Measurements from ENCODE around the gene ARID5A.

Gene ARID5A

GRCh38 chr2:96540136-96540535 lies 3.6 kb downstream of the ARID5A start:
- H3K36me3 Mint-ChIP-seq: peaks cover 6% of the 10 kb centered on the region
- H3K27me3 Mint-ChIP-seq: no peaks in the 10 kb centered on the region
- peaks cover 69% of the 10 kb centered on the region for H3K4me1 Mint-ChIP-seq
- peak overlapping the region; percentile 74 for H3K27ac Mint-ChIP-seq
- no peaks in the 10 kb centered on the region for H3K9me3 Mint-ChIP-seq
- peak overlapping the region; percentile 86 for H3K4me3 Mint-ChIP-seq

DNA sequence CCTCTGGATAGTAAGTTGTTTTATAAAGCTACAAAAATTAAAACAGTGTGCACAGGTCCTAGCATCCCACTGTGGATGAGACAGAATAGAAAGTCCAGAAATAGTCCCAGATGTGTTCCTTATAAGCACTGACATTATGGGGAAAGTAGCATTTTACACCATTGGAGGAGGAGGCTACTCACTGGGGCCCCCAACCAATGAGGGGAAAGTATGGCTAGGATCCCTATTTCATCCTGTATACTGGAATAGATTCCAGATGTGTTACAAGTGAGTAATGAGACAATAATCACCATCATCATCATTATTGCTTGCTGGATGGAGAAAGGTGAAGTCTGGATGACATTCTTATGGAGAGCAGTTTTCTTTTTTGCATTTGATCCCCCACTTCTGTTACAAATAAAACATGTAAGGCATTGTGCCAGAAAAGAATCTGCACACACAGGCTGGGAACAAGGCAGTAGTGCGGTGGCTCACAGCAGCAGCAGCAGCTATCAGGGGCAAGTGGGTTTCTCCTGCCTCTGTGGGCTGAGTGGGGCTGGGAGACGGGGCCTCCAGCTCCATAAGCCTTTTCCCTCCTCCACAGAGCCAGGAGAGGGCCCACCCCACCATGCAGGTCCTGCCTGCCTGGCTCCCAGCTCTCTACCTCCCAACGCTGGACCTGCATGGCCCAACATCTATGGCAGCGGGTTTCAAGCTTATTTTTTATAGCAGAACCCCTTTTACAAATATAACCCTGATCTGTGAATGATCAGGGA lies 5.0 kb downstream of the ARID5A start:
- H3K4me1 Mint-ChIP-seq: peaks cover 75% of the 10 kb centered on the region
- no peak overlapping the region for H3K4me3 Mint-ChIP-seq
- H3K9me3 Mint-ChIP-seq: no peaks in the 10 kb centered on the region
- peak overlapping the region; percentile 46 for H3K27ac Mint-ChIP-seq
- peaks cover 8% of the 10 kb centered on the region for H3K36me3 Mint-ChIP-seq
- H3K27me3 Mint-ChIP-seq: no peaks in the 10 kb centered on the region

- peaks cover 81% of the 10 kb centered on the region for H3K4me1 Mint-ChIP-seq
- H3K4me3 Mint-ChIP-seq: no peak overlapping the region
- peak overlapping the region; percentile 43 for H3K27ac Mint-ChIP-seq
- peaks cover 8% of the 10 kb centered on the region for H3K36me3 Mint-ChIP-seq
- H3K9me3 Mint-ChIP-seq: no peaks in the 10 kb centered on the region
- no peaks in the 10 kb centered on the region for H3K27me3 Mint-ChIP-seq
Measured at GRCh38 chr2:96542357-96542977, 5.9 kb downstream of the ARID5A start.

GRCh38 chr2:96546321-96546720 lies 9.8 kb downstream of the ARID5A start:
- Mint-ChIP-seq H3K36me3 (peaks cover 2% of the 10 kb centered on the region), H3K4me1 (peaks cover 61% of the 10 kb centered on the region), H3K4me3 (peak overlapping the region; percentile 33), H3K27me3 (no peaks in the 10 kb centered on the region), H3K27ac (peak overlapping the region; percentile 84), H3K9me3 (no peaks in the 10 kb centered on the region)

DNA sequence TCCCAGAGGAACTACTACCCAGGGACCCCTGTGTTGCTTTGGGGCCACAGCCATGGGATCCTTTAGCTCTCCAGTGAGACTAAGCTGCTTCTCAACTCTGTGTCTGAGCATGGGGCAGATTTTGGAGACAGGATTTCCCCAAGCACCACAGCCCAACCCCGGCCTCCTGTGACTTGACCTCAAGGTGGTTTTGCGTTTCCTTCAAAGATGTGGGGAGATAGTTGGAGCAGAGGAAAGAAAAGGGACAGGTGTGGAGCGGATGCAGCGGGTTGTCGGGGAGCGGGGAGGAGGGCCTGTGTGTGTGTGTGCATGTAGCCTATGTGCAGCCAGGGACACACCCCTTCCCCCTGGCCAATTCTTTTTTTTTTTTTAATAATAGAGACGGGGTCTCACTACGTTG lies 10.2 kb downstream of the ARID5A start:
- Mint-ChIP-seq H3K27ac (peak overlapping the region; percentile 84), H3K4me3 (no peak overlapping the region), H3K27me3 (no peaks in the 10 kb centered on the region), H3K36me3 (peaks cover 2% of the 10 kb centered on the region), H3K9me3 (no peaks in the 10 kb centered on the region), H3K4me1 (peaks cover 57% of the 10 kb centered on the region)

DNA sequence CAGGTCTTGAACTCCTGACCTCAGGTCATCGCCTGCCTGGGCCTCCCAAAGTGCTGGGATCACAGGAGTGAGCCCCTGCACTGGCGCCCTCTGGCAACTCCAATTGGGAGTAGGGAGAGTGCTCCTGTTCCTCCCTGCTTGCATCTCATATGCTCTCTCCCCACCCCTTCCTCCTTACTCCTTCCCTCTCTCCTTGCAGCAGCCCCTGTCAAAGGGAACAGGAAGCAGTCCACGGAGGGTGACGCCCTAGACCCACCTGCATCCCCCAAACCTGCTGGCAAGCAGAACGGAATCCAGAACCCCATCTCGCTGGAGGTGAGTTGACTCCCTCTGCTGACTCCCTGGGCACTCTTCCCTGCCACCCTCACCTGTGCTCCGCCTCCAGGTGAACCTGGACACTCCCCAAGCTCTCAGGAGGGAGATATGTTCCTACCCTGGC lies 10.7 kb downstream of the ARID5A start:
- Mint-ChIP-seq H3K9me3 (no peaks in the 10 kb centered on the region), H3K27me3 (no peaks in the 10 kb centered on the region), H3K4me3 (peak overlapping the region; percentile 30), H3K27ac (peak overlapping the region; percentile 86), H3K36me3 (peaks cover 2% of the 10 kb centered on the region), H3K4me1 (peaks cover 52% of the 10 kb centered on the region)

GRCh38 chr2:96547731-96548171 lies 11.2 kb downstream of the ARID5A start:
- H3K4me3 Mint-ChIP-seq: no peak overlapping the region
- H3K27me3 Mint-ChIP-seq: no peaks in the 10 kb centered on the region
- peaks cover 47% of the 10 kb centered on the region for H3K4me1 Mint-ChIP-seq
- peak overlapping the region; percentile 86 for H3K27ac Mint-ChIP-seq
- H3K36me3 Mint-ChIP-seq: peaks cover 2% of the 10 kb centered on the region
- no peaks in the 10 kb centered on the region for H3K9me3 Mint-ChIP-seq

- peaks cover 47% of the 10 kb centered on the region for H3K4me1 Mint-ChIP-seq
- no peak overlapping the region for H3K4me3 Mint-ChIP-seq
- H3K9me3 Mint-ChIP-seq: no peaks in the 10 kb centered on the region
- H3K36me3 Mint-ChIP-seq: peaks cover 2% of the 10 kb centered on the region
- no peaks in the 10 kb centered on the region for H3K27me3 Mint-ChIP-seq
- no peak overlapping the region for H3K27ac Mint-ChIP-seq
Measured at GRCh38 chr2:96548558-96549465, 12.3 kb downstream of the ARID5A start.

GRCh38 chr2:96549466-96549785 lies 12.9 kb downstream of the ARID5A start:
- no peak overlapping the region for H3K27ac Mint-ChIP-seq
- H3K27me3 Mint-ChIP-seq: no peaks in the 10 kb centered on the region
- peaks cover 44% of the 10 kb centered on the region for H3K4me1 Mint-ChIP-seq
- H3K9me3 Mint-ChIP-seq: no peaks in the 10 kb centered on the region
- H3K36me3 Mint-ChIP-seq: peaks cover 2% of the 10 kb centered on the region
- H3K4me3 Mint-ChIP-seq: no peak overlapping the region

GRCh38 chr2:96549967-96550786 lies 13.6 kb downstream of the ARID5A start:
- Mint-ChIP-seq H3K27ac (no peak overlapping the region), H3K36me3 (peaks cover 2% of the 10 kb centered on the region), H3K4me3 (no peak overlapping the region), H3K9me3 (no peaks in the 10 kb centered on the region), H3K27me3 (no peaks in the 10 kb centered on the region), H3K4me1 (peaks cover 38% of the 10 kb centered on the region)

DNA sequence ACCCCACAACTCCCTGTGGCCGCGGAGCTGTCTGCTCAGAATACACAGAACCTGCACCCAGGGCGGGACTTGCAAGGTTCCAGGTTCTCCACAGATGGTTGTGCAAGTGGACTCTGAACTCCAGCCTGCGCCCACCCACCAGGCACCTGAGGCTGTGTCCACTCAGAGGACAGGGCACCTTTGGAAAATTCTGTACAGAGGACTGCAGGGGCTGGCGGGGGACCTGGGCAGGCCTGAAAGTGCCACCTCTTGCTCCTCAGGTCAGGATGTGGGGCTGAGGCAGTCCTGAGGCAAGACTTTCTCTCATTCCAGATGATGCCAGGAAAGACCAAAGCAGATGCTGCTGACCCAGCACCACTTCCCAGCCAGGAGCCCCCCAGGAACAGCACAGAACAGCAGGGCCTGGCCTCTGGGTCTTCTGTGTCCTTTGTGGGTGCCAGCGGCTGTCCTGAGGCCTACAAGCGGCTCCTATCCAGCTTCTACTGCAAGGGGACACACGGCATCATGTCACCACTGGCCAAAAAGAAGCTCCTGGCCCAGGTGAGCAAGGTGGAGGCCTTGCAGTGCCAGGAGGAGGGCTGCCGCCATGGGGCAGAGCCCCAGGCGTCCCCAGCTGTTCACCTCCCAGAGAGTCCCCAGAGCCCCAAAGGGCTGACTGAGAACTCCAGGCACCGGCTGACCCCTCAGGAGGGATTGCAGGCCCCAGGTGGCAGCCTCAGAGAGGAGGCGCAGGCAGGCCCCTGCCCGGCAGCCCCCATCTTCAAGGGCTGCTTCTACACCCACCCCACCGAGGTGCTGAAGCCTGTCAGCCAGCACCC lies 14.4 kb downstream of the ARID5A start:
- H3K27ac Mint-ChIP-seq: no peak overlapping the region
- H3K36me3 Mint-ChIP-seq: peaks cover 2% of the 10 kb centered on the region
- H3K9me3 Mint-ChIP-seq: no peaks in the 10 kb centered on the region
- no peaks in the 10 kb centered on the region for H3K27me3 Mint-ChIP-seq
- peaks cover 30% of the 10 kb centered on the region for H3K4me1 Mint-ChIP-seq
- no peak overlapping the region for H3K4me3 Mint-ChIP-seq

- H3K27ac Mint-ChIP-seq: peak overlapping the region; percentile 62
- no peaks in the 10 kb centered on the region for H3K9me3 Mint-ChIP-seq
- H3K36me3 Mint-ChIP-seq: no peaks in the 10 kb centered on the region
- H3K4me3 Mint-ChIP-seq: no peak overlapping the region
- no peaks in the 10 kb centered on the region for H3K27me3 Mint-ChIP-seq
- H3K4me1 Mint-ChIP-seq: peaks cover 27% of the 10 kb centered on the region
Measured at GRCh38 chr2:96551605-96552314, 15.2 kb downstream of the ARID5A start.

GRCh38 chr2:96552315-96553175 lies 16.0 kb downstream of the ARID5A start:
- Mint-ChIP-seq H3K27ac (peak overlapping the region; percentile 62), H3K4me3 (no peak overlapping the region), H3K36me3 (no peaks in the 10 kb centered on the region), H3K4me1 (peaks cover 27% of the 10 kb centered on the region), H3K9me3 (no peaks in the 10 kb centered on the region), H3K27me3 (no peaks in the 10 kb centered on the region)
